Measurements from ENCODE around the gene MRPL54.
"Not testable (repeated sequence)": the region's sequence is repeated elsewhere in the genome, so short reads cannot be mapped to it uniquely, and the experiment has no call there.

Gene MRPL54

DNA sequence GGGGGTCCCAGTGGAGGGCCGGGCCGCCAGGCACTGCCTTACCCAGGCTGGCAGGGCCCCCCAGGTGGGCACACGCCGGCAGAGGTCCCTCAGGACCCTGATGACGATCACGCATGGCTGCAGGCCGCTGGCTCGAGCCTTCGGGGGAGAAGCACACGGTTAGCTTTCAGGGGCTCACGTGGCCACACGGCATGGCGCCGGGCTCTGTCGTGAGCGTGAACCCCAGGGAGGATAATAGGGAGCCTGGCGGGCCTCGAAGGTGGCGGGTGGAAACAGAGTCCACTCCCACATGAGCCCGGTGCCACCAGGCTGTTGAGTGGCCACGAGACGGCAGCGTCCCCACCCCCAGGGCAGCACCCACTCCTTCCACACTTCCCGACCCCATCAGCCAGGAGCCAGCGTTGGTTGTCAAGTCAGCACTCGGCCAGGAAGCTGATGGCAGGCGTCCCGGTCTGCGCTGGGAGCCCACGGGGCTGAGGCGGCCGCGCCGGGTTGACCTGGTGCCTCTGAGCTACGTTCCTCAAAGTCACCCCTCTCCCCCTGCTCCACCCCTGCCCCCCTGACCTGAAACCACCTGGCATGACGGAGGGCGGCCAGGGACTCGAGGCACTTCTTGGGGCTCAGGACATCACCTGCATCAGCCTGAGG is 48.4 kb downstream of the MRPL54 start:
- no peak for DNase-seq (ENCODE audit: low read depth)

GRCh38 chr19:3813473-3814392 is 51.3 kb downstream of the MRPL54 start:
- DNase-seq (ENCODE audit: low read depth): no peak

- no peak for DNase-seq (ENCODE audit: low read depth)
Observed at GRCh38 chr19:3814648-3815047, 52.2 kb downstream of the MRPL54 start.

GRCh38 chr19:3816148-3816547 is 53.7 kb downstream of the MRPL54 start:
- not testable (repeated sequence) for DNase-seq (ENCODE audit: low read depth)

GRCh38 chr19:3816566-3817218 is 54.2 kb downstream of the MRPL54 start:
- DNase-seq (ENCODE audit: low read depth): no peak
